Measurements from ENCODE around the gene SH2D3A. TPM values are rescaled to one million over a fixed set of nuclear protein-coding genes. Genes with fewer than 3 reads are reported as not detected.

SH2D3A gene
- total RNA-seq, 1 donor from 2014 or later, result not detected

- H3K27ac Mint-ChIP-seq (ENCODE audit: unreplicated experiment), result no peak overlapping the region
- H3K9me3 Mint-ChIP-seq, result no peaks in the 10 kb centered on the region
- no peak for DNase-seq (ENCODE audit: low read depth, low spot score)
- H3K36me3 Mint-ChIP-seq (ENCODE audit: low read depth), result no peaks in the 10 kb centered on the region
- H3K4me3 Mint-ChIP-seq, result no peak overlapping the region
- H3K27me3 Mint-ChIP-seq (ENCODE audit: low read depth), result peaks cover 56% of the 10 kb centered on the region
- H3K4me1 Mint-ChIP-seq, result no peaks in the 10 kb centered on the region
- no peak for TF ChIP-seq CTCF (conservative IDR thresholded peaks at IDR 0.05)
These were observed 60.6 kb downstream of the SH2D3A start for GRCh38 chr19:6706633-6706958.

DNA sequence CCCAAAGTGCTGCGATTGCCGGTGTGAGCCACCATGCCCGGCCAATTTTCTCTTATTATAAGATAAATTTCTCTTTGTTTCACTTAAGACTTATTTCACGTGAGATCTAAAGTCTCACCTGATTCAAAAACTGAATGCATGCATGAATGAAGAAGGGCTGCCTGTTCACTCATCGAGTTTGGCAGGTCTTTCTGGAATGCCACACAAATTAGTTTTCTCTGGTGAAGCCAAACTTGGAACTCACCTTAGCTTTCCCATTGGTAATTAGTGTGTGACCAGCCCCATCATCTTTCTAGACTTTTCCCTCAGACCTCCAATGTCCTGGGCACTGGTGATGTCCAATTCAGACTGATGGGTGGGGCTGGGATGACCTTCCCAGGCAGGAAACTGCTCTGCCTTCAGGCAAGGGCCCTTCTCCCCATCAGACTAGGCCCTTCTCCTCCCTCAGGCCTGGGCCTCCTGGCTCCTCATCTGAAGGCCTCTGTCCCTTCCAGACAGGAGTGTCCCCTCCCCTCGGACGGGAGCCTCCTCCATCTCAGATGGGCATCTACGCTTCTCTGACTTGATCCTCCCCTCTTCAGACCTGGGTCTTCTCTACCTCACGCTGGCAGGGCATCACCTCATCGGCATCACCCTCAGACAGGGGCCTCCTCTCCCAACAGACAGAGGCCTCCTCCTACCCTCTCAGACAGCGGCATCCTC is 61.2 kb downstream of the SH2D3A start:
- Mint-ChIP-seq H3K27ac (ENCODE audit: unreplicated experiment) (no peak overlapping the region), H3K9me3 (no peaks in the 10 kb centered on the region), H3K36me3 (ENCODE audit: low read depth) (no peaks in the 10 kb centered on the region), H3K4me3 (no peak overlapping the region), H3K27me3 (ENCODE audit: low read depth) (peaks cover 51% of the 10 kb centered on the region), H3K4me1 (no peaks in the 10 kb centered on the region)
- no peak for TF ChIP-seq CTCF (conservative IDR thresholded peaks at IDR 0.05)
- no peak for DNase-seq (ENCODE audit: low read depth, low spot score)

Small RNAs within 50 kb of the gene (microRNA-seq; reads per million reads assigned to microRNA genes)
- gene MIR6791, result 1.8 reads per million

Other genes starting within 250 kb of the SH2D3A start
- gene TNFSF9, start 236.4 kb downstream of the SH2D3A start, total RNA-seq, result 1.3 and 1.4 TPM in 2 replicates
- 0.41 TPM in 1 of 2 replicates, not detected in the other for gene CD70, start 176.3 kb downstream of the SH2D3A start, total RNA-seq
- gene TNFSF14, start 97.3 kb downstream of the SH2D3A start, total RNA-seq, result not detected in 2 replicates
- 0.37 TPM in 1 of 2 replicates, not detected in the other for gene C3, start 46.8 kb downstream of the SH2D3A start, total RNA-seq
- 43.2 and 52.9 TPM in 2 replicates for gene GPR108, start 29.9 kb downstream of the SH2D3A start, total RNA-seq
- 19.0 and 20.6 TPM in 2 replicates for gene TRIP10, start 27.8 kb downstream of the SH2D3A start, total RNA-seq
- gene VAV1, start 5.3 kb upstream of the SH2D3A start, total RNA-seq, result not detected in 2 replicates
- gene ADGRE1, start 120.1 kb upstream of the SH2D3A start, total RNA-seq, result not detected in 2 replicates